WTC11 (cell line): ENCODE results near the gene NBL1.

ENCODE experiments used
- CREB1 ChIP-seq: sonication (generic); formaldehyde crosslinking; IDR thresholded peaks from 2 replicates; pipeline ENCODE4 v1.8.0; 2023; ENCODE audit warnings: mild to moderate bottlenecking, missing genetic modification reagents
- EMX1 ChIP-seq: fragments of 250-450 bp; sonication (Bioruptor Pico); IDR thresholded peaks from 2 replicates; pipeline ENCODE4 v1.8.0; 2021; ENCODE audit warnings: mild to moderate bottlenecking
- JUN ChIP-seq: sonication (generic); formaldehyde crosslinking; IDR thresholded peaks from 2 replicates; pipeline ENCODE4 v1.8.0; 2023; ENCODE audit warnings: mild to moderate bottlenecking, missing genetic modification reagents
- KAT7 ChIP-seq: sonication (generic); formaldehyde crosslinking; IDR thresholded peaks from 2 replicates; pipeline ENCODE4 v1.8.1; 2023; ENCODE audit warnings: missing genetic modification reagents, mild to moderate bottlenecking, borderline replicate concordance
- NFYB ChIP-seq: sonication (generic); formaldehyde crosslinking; conservative IDR thresholded peaks from 2 replicates; pipeline ENCODE4 v1.8.0; 2022; ENCODE audit warnings: low read depth, missing genetic modification reagents
- TEAD4 ChIP-seq: sonication (generic); formaldehyde crosslinking; IDR thresholded peaks from 2 replicates; pipeline ENCODE4 v1.8.0; 2022; ENCODE audit warnings: mild to moderate bottlenecking, missing genetic modification reagents
- ZNF138 ChIP-seq: sonication (generic); formaldehyde crosslinking; conservative IDR thresholded peaks from 2 replicates; pipeline ENCODE4 v1.8.1; 2022; ENCODE audit warnings: mild to moderate bottlenecking, moderate library complexity, missing genetic modification reagents
- ZNF317 ChIP-seq: sonication (generic); formaldehyde crosslinking; IDR thresholded peaks from 2 replicates; pipeline ENCODE4 v1.8.1; 2023; ENCODE audit warnings: low read depth, mild to moderate bottlenecking, moderate library complexity, missing genetic modification reagents, borderline replicate concordance
- TF ChIP-seq, protein P1 (sequence below): fragments of 200-600 bp; IDR thresholded peaks from 2 replicates; pipeline ENCODE4 v1.8.0; 2022; ENCODE audit warnings: antibody characterized with exemption
- TF ChIP-seq, protein P2 (sequence below): sonication (generic); formaldehyde crosslinking; IDR thresholded peaks from 2 replicates; pipeline ENCODE4 v1.8.1; 2023; ENCODE audit warnings: mild to moderate bottlenecking, missing genetic modification reagents, moderate library complexity
- TF ChIP-seq, protein P3 (sequence below): sonication (generic); formaldehyde crosslinking; IDR thresholded peaks from 2 replicates; pipeline ENCODE4 v1.8.0; 2022; ENCODE audit warnings: mild to moderate bottlenecking, missing genetic modification reagents
- TF ChIP-seq, protein P4 (sequence below): sonication (generic); formaldehyde crosslinking; IDR thresholded peaks from 2 replicates; pipeline ENCODE4 v1.8.1; 2022; ENCODE audit warnings: mild to moderate bottlenecking, missing genetic modification reagents, moderate library complexity, borderline replicate concordance

DNA sequence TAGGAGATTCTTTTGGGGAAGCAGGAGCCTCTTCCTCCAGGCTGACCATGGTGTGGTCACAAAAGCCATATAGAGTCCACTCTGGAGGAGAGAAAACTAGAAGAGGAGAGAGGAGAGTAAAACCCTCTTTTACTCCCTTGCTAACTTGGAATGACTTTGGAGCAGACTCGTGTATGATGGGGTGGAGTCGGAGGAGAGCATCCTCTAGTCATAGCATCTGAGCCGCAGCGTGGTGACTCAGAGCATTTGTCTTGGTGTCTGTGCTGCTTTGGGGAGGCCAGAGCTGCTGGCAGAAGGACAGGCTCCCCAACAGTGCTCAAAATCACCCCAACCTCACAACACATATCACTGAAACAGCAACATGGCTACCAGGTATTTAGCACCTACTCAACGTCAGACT, 31.7 kb downstream of the NBL1 start:
- TF ChIP-seq, protein P1, sequence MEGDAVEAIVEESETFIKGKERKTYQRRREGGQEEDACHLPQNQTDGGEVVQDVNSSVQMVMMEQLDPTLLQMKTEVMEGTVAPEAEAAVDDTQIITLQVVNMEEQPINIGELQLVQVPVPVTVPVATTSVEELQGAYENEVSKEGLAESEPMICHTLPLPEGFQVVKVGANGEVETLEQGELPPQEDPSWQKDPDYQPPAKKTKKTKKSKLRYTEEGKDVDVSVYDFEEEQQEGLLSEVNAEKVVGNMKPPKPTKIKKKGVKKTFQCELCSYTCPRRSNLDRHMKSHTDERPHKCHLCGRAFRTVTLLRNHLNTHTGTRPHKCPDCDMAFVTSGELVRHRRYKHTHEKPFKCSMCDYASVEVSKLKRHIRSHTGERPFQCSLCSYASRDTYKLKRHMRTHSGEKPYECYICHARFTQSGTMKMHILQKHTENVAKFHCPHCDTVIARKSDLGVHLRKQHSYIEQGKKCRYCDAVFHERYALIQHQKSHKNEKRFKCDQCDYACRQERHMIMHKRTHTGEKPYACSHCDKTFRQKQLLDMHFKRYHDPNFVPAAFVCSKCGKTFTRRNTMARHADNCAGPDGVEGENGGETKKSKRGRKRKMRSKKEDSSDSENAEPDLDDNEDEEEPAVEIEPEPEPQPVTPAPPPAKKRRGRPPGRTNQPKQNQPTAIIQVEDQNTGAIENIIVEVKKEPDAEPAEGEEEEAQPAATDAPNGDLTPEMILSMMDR: no peak
- TF ChIP-seq TEAD4 (CRISPR knock-in tag) (no peak), ZNF317 (CRISPR knock-in tag) (no peak), EMX1 (no peak), ZNF138 (CRISPR knock-in tag) (no peak), CREB1 (CRISPR knock-in tag) (no peak), NFYB (CRISPR knock-in tag) (no peak), JUN (CRISPR knock-in tag) (no peak), KAT7 (no peak)
- TF ChIP-seq, protein P2, sequence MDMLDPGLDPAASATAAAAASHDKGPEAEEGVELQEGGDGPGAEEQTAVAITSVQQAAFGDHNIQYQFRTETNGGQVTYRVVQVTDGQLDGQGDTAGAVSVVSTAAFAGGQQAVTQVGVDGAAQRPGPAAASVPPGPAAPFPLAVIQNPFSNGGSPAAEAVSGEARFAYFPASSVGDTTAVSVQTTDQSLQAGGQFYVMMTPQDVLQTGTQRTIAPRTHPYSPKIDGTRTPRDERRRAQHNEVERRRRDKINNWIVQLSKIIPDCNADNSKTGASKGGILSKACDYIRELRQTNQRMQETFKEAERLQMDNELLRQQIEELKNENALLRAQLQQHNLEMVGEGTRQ: no peak
- TF ChIP-seq, protein P3, sequence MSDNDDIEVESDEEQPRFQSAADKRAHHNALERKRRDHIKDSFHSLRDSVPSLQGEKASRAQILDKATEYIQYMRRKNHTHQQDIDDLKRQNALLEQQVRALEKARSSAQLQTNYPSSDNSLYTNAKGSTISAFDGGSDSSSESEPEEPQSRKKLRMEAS: no peak
- TF ChIP-seq, protein P4, sequence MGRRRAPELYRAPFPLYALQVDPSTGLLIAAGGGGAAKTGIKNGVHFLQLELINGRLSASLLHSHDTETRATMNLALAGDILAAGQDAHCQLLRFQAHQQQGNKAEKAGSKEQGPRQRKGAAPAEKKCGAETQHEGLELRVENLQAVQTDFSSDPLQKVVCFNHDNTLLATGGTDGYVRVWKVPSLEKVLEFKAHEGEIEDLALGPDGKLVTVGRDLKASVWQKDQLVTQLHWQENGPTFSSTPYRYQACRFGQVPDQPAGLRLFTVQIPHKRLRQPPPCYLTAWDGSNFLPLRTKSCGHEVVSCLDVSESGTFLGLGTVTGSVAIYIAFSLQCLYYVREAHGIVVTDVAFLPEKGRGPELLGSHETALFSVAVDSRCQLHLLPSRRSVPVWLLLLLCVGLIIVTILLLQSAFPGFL (CRISPR knock-in tag): no peak
